Left lobe of liver (tissue), 2 donors: ENCODE results near the gene RGS2. TPM values are rescaled to one million over a fixed set of nuclear protein-coding genes. Genes with fewer than 3 reads are reported as not detected.

Experiments used
- ATAC-seq: fragments of 200-7000 bp; cut with Tn5 transposase; one replicate; pipeline ENCODE4 v1.9.1; 2020; ENCODE audit warnings: mild to moderate bottlenecking, moderate library complexity
- DNase-seq: peaks from one replicate; pipeline ENCODE4 v3.0.0-alpha.2; 2020; ENCODE audit warnings: low spot score
- total RNA-seq: library from RNA; stranded (reverse); gene quantifications from one replicate; pipeline ENCODE4 v1.2.1, GENCODE V29; 2021
- donor health status: DM: no; HTN: no; CAD: no; lungs with moderate emphysema.
- donor health status: DM: no; HTN: yes; CAD: no.

RGS2 gene
- total RNA-seq = 3.0 TPM

GRCh38 chr1:192808518-192809306 lies at the start of gene RGS2:
TSS of gene RGS2 (plus strand) at chr1:192809039. CDS start at chr1:192809072, 33 bp downstream.
- peak; percentile 93 for DNase-seq
- peak; percentile 97 for ATAC-seq

GRCh38 chr1:192759104-192759503 lies 49.7 kb upstream of the RGS2 start:
- ATAC-seq (no peak), DNase-seq (no peak)

GRCh38 chr1:192762265-192762664 lies 46.6 kb upstream of the RGS2 start:
- DNase-seq (no peak), ATAC-seq (no peak)

- no peak for ATAC-seq
- DNase-seq = no peak
Observed at GRCh38 chr1:192763243-192763642, 45.6 kb upstream of the RGS2 start.

- no peak for ATAC-seq
Observed at GRCh38 chr1:192763756-192764155, 45.1 kb upstream of the RGS2 start.

GRCh38 chr1:192764675-192765074 lies 44.2 kb upstream of the RGS2 start:
- no peak for ATAC-seq

More at GRCh38 chr1:192763756-192764155, 45.1 kb upstream of the RGS2 start:
- no peak for DNase-seq

GRCh38 chr1:192766009-192766625 lies 42.7 kb upstream of the RGS2 start:
- DNase-seq (no peak), ATAC-seq (no peak)

More at GRCh38 chr1:192764675-192765074, 44.2 kb upstream of the RGS2 start:
- DNase-seq = no peak

GRCh38 chr1:192766876-192767275 lies 42.0 kb upstream of the RGS2 start:
- ATAC-seq (no peak), DNase-seq (no peak)

- DNase-seq (no peak), ATAC-seq (no peak)
Observed at GRCh38 chr1:192767798-192768197, 41.0 kb upstream of the RGS2 start.

GRCh38 chr1:192768463-192768862 lies 40.4 kb upstream of the RGS2 start:
- ATAC-seq (no peak), DNase-seq (no peak)

GRCh38 chr1:192771341-192771740 lies 37.5 kb upstream of the RGS2 start:
- ATAC-seq = no peak
- no peak for DNase-seq

GRCh38 chr1:192775631-192776030 lies 33.2 kb upstream of the RGS2 start:
- ATAC-seq = no peak
- DNase-seq = no peak

GRCh38 chr1:192776206-192776605 lies 32.6 kb upstream of the RGS2 start:
- no peak for ATAC-seq

GRCh38 chr1:192776998-192777397 lies 31.8 kb upstream of the RGS2 start:
- ATAC-seq (no peak), DNase-seq (no peak)

More at GRCh38 chr1:192776206-192776605, 32.6 kb upstream of the RGS2 start:
- no peak for DNase-seq

- DNase-seq = no peak
- ATAC-seq = no peak
Observed at GRCh38 chr1:192783791-192784190, 25.0 kb upstream of the RGS2 start.

- DNase-seq (no peak), ATAC-seq (no peak)
Observed at GRCh38 chr1:192784397-192784796, 24.4 kb upstream of the RGS2 start.

- ATAC-seq (no peak), DNase-seq (no peak)
Observed at GRCh38 chr1:192786576-192786975, 22.3 kb upstream of the RGS2 start.

- DNase-seq (no peak), ATAC-seq (no peak)
Observed at GRCh38 chr1:192787914-192788585, 20.8 kb upstream of the RGS2 start.

GRCh38 chr1:192789871-192790270 lies 19.0 kb upstream of the RGS2 start:
- ATAC-seq (no peak), DNase-seq (no peak)

GRCh38 chr1:192792628-192793027 lies 16.2 kb upstream of the RGS2 start:
- ATAC-seq = no peak
- DNase-seq = no peak

- no peak for DNase-seq
- no peak for ATAC-seq
Observed at GRCh38 chr1:192793983-192794767, 14.7 kb upstream of the RGS2 start.
